Stomach smooth muscle (tissue), 2 donors: ENCODE data around the gene INVS.
"Not testable (repeated sequence)": the region's sequence is repeated elsewhere in the genome, so short reads cannot be mapped to it uniquely, and the experiment has no call there.

Experiments used
- H3K27ac ChIP-seq: one replicate; pipeline ENCODE4 v1.7.0; 2013; ENCODE audit warnings: mild to moderate bottlenecking, low read length, inconsistent platforms
- H3K27me3 ChIP-seq, 2 donors: one replicate each; pipeline ENCODE4 v1.7.0; 2013; ENCODE audit warnings: low read length in 2 of 2; ENCODE audit not compliant: insufficient read depth in 2 of 2, control insufficient read depth in 1 of 2
- H3K36me3 ChIP-seq, 2 donors: one replicate each; pipeline ENCODE4 v1.7.0; 2013; ENCODE audit warnings: low read length in 2 of 2; ENCODE audit not compliant: control insufficient read depth in 2 of 2, insufficient read depth in 2 of 2
- H3K4me1 ChIP-seq: one replicate; pipeline ENCODE4 v1.7.0; 2013; ENCODE audit warnings: low read length; ENCODE audit not compliant: control insufficient read depth, insufficient read depth
- H3K4me3 ChIP-seq, 2 donors: one replicate each; pipeline ENCODE4 v1.7.0; 2013; ENCODE audit warnings: low read length in 2 of 2
- H3K9ac ChIP-seq, 2 donors: one replicate each; pipeline ENCODE4 v1.7.0; 2013; ENCODE audit warnings: low read length in 2 of 2, mild to moderate bottlenecking in 1 of 2
- H3K9me3 ChIP-seq, 2 donors: one replicate each; pipeline ENCODE4 v1.7.0; 2013; ENCODE audit warnings: low read length in 2 of 2; ENCODE audit not compliant: control insufficient read depth in 2 of 2
- donor health status: healthy.
- donor health status: Pancreatic carcinoma.

The INVS gene

GRCh38 chr9:100098887-100099721 is at the start of gene INVS, which contains the start of gene ERP44:
Gene INVS, plus strand, starts transcription at chr9:100099243. Its CDS starts 5,279 bp downstream, at chr9:100104522.
Gene ERP44, minus strand, starts transcription at chr9:100099000. Its CDS starts 160 bp downstream, at chr9:100098840.
- H3K9ac ChIP-seq, result peak within 1 kb of the TSS; percentile 86 to 98
- H3K4me3 ChIP-seq, result peak within 1 kb of the TSS; percentile 91 to 100
- peaks cover 19% of the 10 kb centered on the region for H3K4me1 ChIP-seq
- no peaks in the 10 kb centered on the region for H3K27me3 ChIP-seq
- H3K9me3 ChIP-seq, result no peaks in the 10 kb centered on the region
- H3K27ac ChIP-seq, result peak within 1 kb of the TSS; percentile 84
- peaks cover 3 to 4% of the 10 kb centered on the region in 2 donors for H3K36me3 ChIP-seq

- Histone ChIP-seq H3K36me3 (peaks cover 4 to 6% of the 10 kb centered on the region in 2 donors), H3K4me3 (no peak overlapping the region), H3K9ac (no peak overlapping the region), H3K4me1 (no peaks in the 10 kb centered on the region), H3K27ac (no peak overlapping the region), H3K9me3 (no peaks in the 10 kb centered on the region), H3K27me3 (no peaks in the 10 kb centered on the region)
Observed at GRCh38 chr9:100049551-100049950, 49.5 kb upstream of the INVS start.

- H3K4me1 ChIP-seq, result no peaks in the 10 kb centered on the region
- H3K36me3 ChIP-seq, result peaks cover 4 to 6% of the 10 kb centered on the region in 2 donors
- no peak overlapping the region for H3K4me3 ChIP-seq
- no peaks in the 10 kb centered on the region for H3K27me3 ChIP-seq
- no peaks in the 10 kb centered on the region for H3K9me3 ChIP-seq
- H3K27ac ChIP-seq, result no peak overlapping the region
- no peak overlapping the region for H3K9ac ChIP-seq
Observed at GRCh38 chr9:100052375-100052774, 46.7 kb upstream of the INVS start.

GRCh38 chr9:100056561-100056960 is 42.5 kb upstream of the INVS start:
- Histone ChIP-seq H3K4me3 (no peak overlapping the region), H3K4me1 (no peaks in the 10 kb centered on the region), H3K36me3 (peaks cover under 1 to 8% of the 10 kb centered on the region in 2 donors), H3K9me3 (no peaks in the 10 kb centered on the region), H3K9ac (no peak overlapping the region), H3K27me3 (no peaks in the 10 kb centered on the region), H3K27ac (no peak overlapping the region)

GRCh38 chr9:100057624-100058023 is 41.4 kb upstream of the INVS start:
- Histone ChIP-seq H3K4me1 (no peaks in the 10 kb centered on the region), H3K27ac (no peak overlapping the region), H3K9ac (no peak overlapping the region), H3K4me3 (no peak overlapping the region), H3K36me3 (peaks cover 0 to 8% of the 10 kb centered on the region in 2 donors), H3K9me3 (no peaks in the 10 kb centered on the region), H3K27me3 (no peaks in the 10 kb centered on the region)

GRCh38 chr9:100058699-100059579 is 40.1 kb upstream of the INVS start:
- Histone ChIP-seq H3K27ac (no peak overlapping the region), H3K4me1 (no peaks in the 10 kb centered on the region), H3K27me3 (no peaks in the 10 kb centered on the region), H3K4me3 (no peak overlapping the region), H3K9me3 (no peaks in the 10 kb centered on the region), H3K9ac (no peak overlapping the region), H3K36me3 (peaks cover 0 to 8% of the 10 kb centered on the region in 2 donors)

GRCh38 chr9:100062683-100063082 is 36.4 kb upstream of the INVS start:
- not testable (repeated sequence) for H3K9ac ChIP-seq, H3K4me3 ChIP-seq, H3K4me1 ChIP-seq, H3K36me3 ChIP-seq, H3K27ac ChIP-seq, H3K27me3 ChIP-seq, H3K9me3 ChIP-seq

GRCh38 chr9:100063185-100063584 is 35.9 kb upstream of the INVS start:
- Histone ChIP-seq H3K4me1 (no peaks in the 10 kb centered on the region), H3K9me3 (no peaks in the 10 kb centered on the region), H3K9ac (no peak overlapping the region), H3K4me3 (no peak overlapping the region), H3K27me3 (no peaks in the 10 kb centered on the region), H3K36me3 (peaks cover 0 to 4% of the 10 kb centered on the region in 2 donors), H3K27ac (no peak overlapping the region)

GRCh38 chr9:100064872-100065581 is 34.0 kb upstream of the INVS start:
- Histone ChIP-seq H3K27me3 (no peaks in the 10 kb centered on the region), H3K36me3 (no peaks in the 10 kb centered on the region), H3K4me3 (no peak overlapping the region), H3K9ac (no peak overlapping the region), H3K9me3 (no peaks in the 10 kb centered on the region), H3K27ac (no peak overlapping the region), H3K4me1 (no peaks in the 10 kb centered on the region)

GRCh38 chr9:100066539-100066938 is 32.5 kb upstream of the INVS start:
- H3K9me3 ChIP-seq, result no peaks in the 10 kb centered on the region
- no peak overlapping the region for H3K27ac ChIP-seq
- H3K4me3 ChIP-seq, result no peak overlapping the region
- no peaks in the 10 kb centered on the region for H3K4me1 ChIP-seq
- H3K27me3 ChIP-seq, result no peaks in the 10 kb centered on the region
- H3K36me3 ChIP-seq, result no peaks in the 10 kb centered on the region
- H3K9ac ChIP-seq, result no peak overlapping the region
